CD8-positive, alpha-beta memory T cell (primary cell): ENCODE data around the gene ANKRD33. TPM values are rescaled to one million over a fixed set of nuclear protein-coding genes. Genes with fewer than 3 reads are reported as not detected.

Experiments
- CTCF ChIA-PET: fragments of 350-600 bp; sonication (Branson Sonifier 250); formaldehyde crosslinking; loops from one replicate; lab custom pipeline; 2021; ENCODE audit warnings: antibody characterized with exemption; lab: Charles Lee
- POLR2A ChIA-PET: fragments of 350-600 bp; sonication (Branson Sonifier 250); formaldehyde crosslinking; loops from one replicate; lab custom pipeline; 2021; ENCODE audit warnings: antibody characterized with exemption; lab: Charles Lee
- DNase-seq, 5 donors: peaks; one replicate each; pipeline versions ENCODE4 v3.0.0 to v3.0.0-alpha.2; 2020 to 2022; ENCODE audit warnings: mixed read lengths in 1 of 5
- H3K27ac ChIP-seq: one replicate; pipeline ENCODE4 v1.7.0; 2013; ENCODE audit warnings: low read depth, mild to moderate bottlenecking, low read length, moderate library complexity
- H3K27me3 ChIP-seq: 2 replicates; pipeline ENCODE4 v1.7.0; 2013; ENCODE audit warnings: low read length, mild to moderate bottlenecking; ENCODE audit not compliant: insufficient read depth, poor library complexity, severe bottlenecking
- H3K36me3 ChIP-seq: 2 replicates; pipeline ENCODE4 v1.7.0; 2013; ENCODE audit warnings: mild to moderate bottlenecking, low read length, moderate library complexity; ENCODE audit not compliant: insufficient read depth
- H3K4me1 ChIP-seq: 2 replicates; pipeline ENCODE4 v1.7.0; 2013; ENCODE audit warnings: mild to moderate bottlenecking, low read length, moderate library complexity; ENCODE audit not compliant: insufficient read depth
- H3K4me3 ChIP-seq: 2 replicates; pipeline ENCODE4 v1.7.0; 2013; ENCODE audit warnings: mild to moderate bottlenecking, low read length
- H3K9me3 ChIP-seq: 2 replicates; pipeline ENCODE4 v1.7.0; 2013; ENCODE audit warnings: mild to moderate bottlenecking, low read length
- H3K27ac Mint-ChIP-seq, 8 donors: one replicate each; pipeline ENCODE4 v1.8.0; 2020 to 2021; ENCODE audit warnings: mixed read lengths in 8 of 8, mild to moderate bottlenecking in 6 of 8, inconsistent platforms in 3 of 8, moderate library complexity in 3 of 8
- H3K27me3 Mint-ChIP-seq, 2 donors: one replicate each; pipeline ENCODE4 v1.8.0; 2020 to 2021; ENCODE audit warnings: mixed read lengths in 2 of 2, mild to moderate bottlenecking in 1 of 2, moderate library complexity in 1 of 2
- H3K36me3 Mint-ChIP-seq, 3 donors: one replicate each; pipeline ENCODE4 v1.8.0; 2020 to 2021; ENCODE audit warnings: mixed read lengths in 3 of 3, inconsistent platforms in 1 of 3, mild to moderate bottlenecking in 1 of 3
- H3K4me1 Mint-ChIP-seq, 3 donors: one replicate each; pipeline ENCODE4 v1.8.0; 2020 to 2021; ENCODE audit warnings: mixed read lengths in 3 of 3, inconsistent platforms in 1 of 3, mild to moderate bottlenecking in 1 of 3
- H3K4me3 Mint-ChIP-seq, 7 donors: one replicate each; pipeline ENCODE4 v1.8.0; 2020 to 2021; ENCODE audit warnings: mixed read lengths in 7 of 7, mild to moderate bottlenecking in 6 of 7, moderate library complexity in 4 of 7, inconsistent platforms in 2 of 7
- H3K9me3 Mint-ChIP-seq, 5 donors: one replicate each; pipeline ENCODE4 v1.8.0; 2020 to 2022; ENCODE audit warnings: mixed read lengths in 5 of 5, mild to moderate bottlenecking in 3 of 5, moderate library complexity in 2 of 5, inconsistent platforms in 1 of 5
- polyA plus RNA-seq: library from polyadenylated mRNA; unstranded; fragments of 300-500 nt; fragmentation: Illumina TruSeq; gene quantifications from one replicate; pipeline ENCODE4 v1.2.3, GENCODE V29; 2021
- total RNA-seq, 2 experiments: library from RNA; stranded (reverse); gene quantifications; one replicate each; pipeline ENCODE4 v1.2.3, GENCODE V29; 2021

ANKRD33 gene
- total and polyA plus RNA-seq, 3 experiments from 2014 or later: not detected

- POLR2A ChIA-PET: no interaction called here
- Mint-ChIP-seq H3K4me3 (no peak overlapping the region), H3K27ac (no peak overlapping the region), H3K4me1 (no peaks in the 10 kb centered on the region), H3K27me3 (peaks cover 11 to 24% of the 10 kb centered on the region in 2 donors), H3K36me3 (peaks cover 0 to 3% (median 2%) of the 10 kb centered on the region in 3 donors), H3K9me3 (no peaks in the 10 kb centered on the region)
- Histone ChIP-seq H3K4me3 (no peak overlapping the region), H3K4me1 (no peaks in the 10 kb centered on the region), H3K9me3 (no peaks in the 10 kb centered on the region), H3K27ac (no peak overlapping the region), H3K27me3 (no peaks in the 10 kb centered on the region), H3K36me3 (no peaks in the 10 kb centered on the region)
- CTCF ChIA-PET: no interaction called here
- DNase-seq: no peak
These were observed 8.3 kb downstream of the ANKRD33 start for GRCh38 chr12:51896236-51896635.

- DNase-seq: no peak
- Mint-ChIP-seq H3K36me3 (peaks cover 0 to 3% (median 2%) of the 10 kb centered on the region in 3 donors), H3K4me1 (no peaks in the 10 kb centered on the region), H3K9me3 (no peaks in the 10 kb centered on the region), H3K27me3 (peaks cover 11 to 28% of the 10 kb centered on the region in 2 donors), H3K4me3 (no peak overlapping the region), H3K27ac (peak overlapping the region in 1 of 8 donors; percentile 45)
- H3K4me1 ChIP-seq: no peaks in the 10 kb centered on the region
- no peaks in the 10 kb centered on the region for H3K36me3 ChIP-seq
- CTCF ChIA-PET: interaction anchor here (0.9 to 1.6 kb wide), 3 partner anchors 26 to 95 kb away, joined by 3 to 4 read pairs (median 4); no protein-coding TSS in a partner anchor
- H3K27ac ChIP-seq: no peak overlapping the region
- no peaks in the 10 kb centered on the region for H3K9me3 ChIP-seq
- POLR2A ChIA-PET: no interaction called here
- no peaks in the 10 kb centered on the region for H3K27me3 ChIP-seq
- H3K4me3 ChIP-seq: no peak overlapping the region
These were observed 9.3 kb downstream of the ANKRD33 start for GRCh38 chr12:51897181-51897580.

- peaks cover 0 to 3% (median 2%) of the 10 kb centered on the region in 3 donors for H3K36me3 Mint-ChIP-seq
- H3K9me3 Mint-ChIP-seq: no peaks in the 10 kb centered on the region
- Histone ChIP-seq H3K27ac (no peak overlapping the region), H3K36me3 (no peaks in the 10 kb centered on the region), H3K4me3 (no peak overlapping the region), H3K9me3 (no peaks in the 10 kb centered on the region), H3K27me3 (no peaks in the 10 kb centered on the region), H3K4me1 (no peaks in the 10 kb centered on the region)
- no peak for DNase-seq
- ChIA-PET POLR2A (no interaction called here), CTCF (no interaction called here)
- H3K4me1 Mint-ChIP-seq: no peaks in the 10 kb centered on the region
- no peak overlapping the region for H3K4me3 Mint-ChIP-seq
- peaks cover 11 to 24% of the 10 kb centered on the region in 2 donors for H3K27me3 Mint-ChIP-seq
- H3K27ac Mint-ChIP-seq: no peak overlapping the region
These were observed 10.6 kb downstream of the ANKRD33 start for GRCh38 chr12:51898506-51898905.

- H3K9me3 ChIP-seq: no peaks in the 10 kb centered on the region
- DNase-seq: no peak
- H3K9me3 Mint-ChIP-seq: no peaks in the 10 kb centered on the region
- no peak overlapping the region for H3K27ac ChIP-seq
- H3K27me3 ChIP-seq: no peaks in the 10 kb centered on the region
- CTCF ChIA-PET: no interaction called here
- H3K4me3 ChIP-seq: no peak overlapping the region
- H3K36me3 ChIP-seq: no peaks in the 10 kb centered on the region
- no peak overlapping the region for H3K4me3 Mint-ChIP-seq
- no peaks in the 10 kb centered on the region for H3K4me1 ChIP-seq
- H3K4me1 Mint-ChIP-seq: no peaks in the 10 kb centered on the region
- H3K27ac Mint-ChIP-seq: no peak overlapping the region
- peaks cover 11 to 24% of the 10 kb centered on the region in 2 donors for H3K27me3 Mint-ChIP-seq
- POLR2A ChIA-PET: no interaction called here
- H3K36me3 Mint-ChIP-seq: peaks cover 0 to 3% (median 2%) of the 10 kb centered on the region in 3 donors
These were observed 11.0 kb downstream of the ANKRD33 start for GRCh38 chr12:51898937-51899336.

GRCh38 chr12:51900323-51900889 is 12.5 kb downstream of the ANKRD33 start:
- H3K27ac Mint-ChIP-seq: no peak overlapping the region
- no peaks in the 10 kb centered on the region for H3K9me3 ChIP-seq
- CTCF ChIA-PET: no interaction called here

GRCh38 chr12:51901121-51901817 is 13.4 kb downstream of the ANKRD33 start:
- Histone ChIP-seq H3K4me3 (no peak overlapping the region), H3K27ac (no peak overlapping the region), H3K27me3 (peaks cover 6% of the 10 kb centered on the region), H3K4me1 (no peaks in the 10 kb centered on the region), H3K9me3 (no peaks in the 10 kb centered on the region), H3K36me3 (no peaks in the 10 kb centered on the region)
- Mint-ChIP-seq H3K9me3 (no peaks in the 10 kb centered on the region), H3K27ac (no peak overlapping the region), H3K36me3 (peaks cover 0 to 3% (median 2%) of the 10 kb centered on the region in 3 donors), H3K4me1 (no peaks in the 10 kb centered on the region), H3K4me3 (no peak overlapping the region), H3K27me3 (peaks cover 9 to 22% of the 10 kb centered on the region in 2 donors)
- no peak for DNase-seq
- ChIA-PET CTCF (no interaction called here), POLR2A (no interaction called here)

More at GRCh38 chr12:51900323-51900889, 12.5 kb downstream of the ANKRD33 start:
- no peak overlapping the region for H3K4me3 ChIP-seq
- Mint-ChIP-seq H3K4me3 (no peak overlapping the region), H3K9me3 (no peaks in the 10 kb centered on the region), H3K36me3 (peaks cover 0 to 3% (median 2%) of the 10 kb centered on the region in 3 donors), H3K27me3 (peaks cover 10 to 21% of the 10 kb centered on the region in 2 donors), H3K4me1 (no peaks in the 10 kb centered on the region)
- POLR2A ChIA-PET: no interaction called here
- peaks cover 2% of the 10 kb centered on the region for H3K27me3 ChIP-seq
- no peaks in the 10 kb centered on the region for H3K36me3 ChIP-seq
- H3K4me1 ChIP-seq: no peaks in the 10 kb centered on the region
- no peak overlapping the region for H3K27ac ChIP-seq
- DNase-seq: no peak

- peaks cover 0 to 3% (median 2%) of the 10 kb centered on the region in 3 donors for H3K36me3 Mint-ChIP-seq
- CTCF ChIA-PET: no interaction called here
- no peak overlapping the region for H3K4me3 Mint-ChIP-seq
These were observed 14.0 kb downstream of the ANKRD33 start for GRCh38 chr12:51901881-51902280.

GRCh38 chr12:51904951-51905470 is 17.1 kb downstream of the ANKRD33 start:
- peak overlapping the region; percentile 64 for H3K27ac ChIP-seq
- CTCF ChIA-PET: interaction anchor here (1.3 kb wide), 1 partner anchor 84 kb away, joined by 3 read pairs; no protein-coding TSS in a partner anchor
- POLR2A ChIA-PET: no interaction called here
- Mint-ChIP-seq H3K27me3 (peaks cover 16 to 37% of the 10 kb centered on the region in 2 donors), H3K36me3 (no peaks in the 10 kb centered on the region), H3K27ac (no peak overlapping the region), H3K4me3 (no peak overlapping the region), H3K9me3 (no peaks in the 10 kb centered on the region), H3K4me1 (peaks cover 0 to 8% (median 0%) of the 10 kb centered on the region in 3 donors)
- H3K4me1 ChIP-seq: no peaks in the 10 kb centered on the region
- no peaks in the 10 kb centered on the region for H3K9me3 ChIP-seq
- no peaks in the 10 kb centered on the region for H3K36me3 ChIP-seq
- H3K4me3 ChIP-seq: no peak overlapping the region
- no peak for DNase-seq
- peaks cover 10% of the 10 kb centered on the region for H3K27me3 ChIP-seq

More at GRCh38 chr12:51901881-51902280, 14.0 kb downstream of the ANKRD33 start:
- Histone ChIP-seq H3K4me3 (no peak overlapping the region), H3K27ac (no peak overlapping the region), H3K36me3 (no peaks in the 10 kb centered on the region), H3K9me3 (no peaks in the 10 kb centered on the region), H3K4me1 (no peaks in the 10 kb centered on the region), H3K27me3 (peaks cover 10% of the 10 kb centered on the region)
- no peaks in the 10 kb centered on the region for H3K9me3 Mint-ChIP-seq
- no peaks in the 10 kb centered on the region for H3K4me1 Mint-ChIP-seq
- no peak for DNase-seq
- POLR2A ChIA-PET: no interaction called here
- no peak overlapping the region for H3K27ac Mint-ChIP-seq
- H3K27me3 Mint-ChIP-seq: peaks cover 10 to 20% of the 10 kb centered on the region in 2 donors
